ENCODE results near the gene CPA3. TPM values are rescaled to one million over a fixed set of nuclear protein-coding genes. Genes with fewer than 3 reads are reported as not detected.
A peak's percentile ranks its signal among the peaks of the same experiment; 100 is the strongest.

CPA3 gene
- total RNA-seq, 1 donor from 2014 or later, result not detected

GRCh38 chr3:148880681-148881080 is 15.6 kb downstream of the CPA3 start:
- H2AFZ ChIP-seq (ENCODE audit: low read depth, low read length), result no peak overlapping the region
- Mint-ChIP-seq H3K27me3 (ENCODE audit: low read depth, unreplicated experiment) (no peaks in the 10 kb centered on the region), H3K4me3 (ENCODE audit: unreplicated experiment) (no peak overlapping the region), H3K4me1 (ENCODE audit: low read depth, unreplicated experiment) (no peaks in the 10 kb centered on the region), H3K27ac (ENCODE audit: unreplicated experiment) (no peak overlapping the region), H3K36me3 (ENCODE audit: low read depth, unreplicated experiment) (no peaks in the 10 kb centered on the region), H3K9me3 (ENCODE audit: unreplicated experiment) (no peaks in the 10 kb centered on the region)
- H4K20me1 ChIP-seq (ENCODE audit: insufficient read depth, low read length), result no peaks in the 10 kb centered on the region
- H3K27ac ChIP-seq (ENCODE audit: low read depth, low read length), result no peak overlapping the region
- H3K79me2 ChIP-seq (ENCODE audit: insufficient read depth, low read length), result no peaks in the 10 kb centered on the region
- no peaks in the 10 kb centered on the region for H3K9me3 ChIP-seq (ENCODE audit: insufficient read depth, low read depth, low read length)
- H3K4me2 ChIP-seq (ENCODE audit: low read length), result no peak overlapping the region
- peak; percentile 14 for TF ChIP-seq CTCF (IDR thresholded peaks at IDR 0.05; ENCODE audit: insufficient read depth, low read depth, low read length)
- no peak for TF ChIP-seq EZH2 (IDR thresholded peaks at IDR 0.05; ENCODE audit: insufficient read depth, low read length)
- FAIRE-seq (no peak), DNase-seq (ENCODE audit: low read depth) (no peak)
- no peaks in the 10 kb centered on the region for H3K36me3 ChIP-seq (ENCODE audit: insufficient read depth, low read length)
- H3K4me1 ChIP-seq (ENCODE audit: insufficient read depth, low read length), result no peaks in the 10 kb centered on the region
- H3K4me3 ChIP-seq (ENCODE audit: insufficient read depth, low read depth, low read length), result no peak overlapping the region
- no peak overlapping the region for H3K9ac ChIP-seq (ENCODE audit: low read length)
- no peaks in the 10 kb centered on the region for H3K27me3 ChIP-seq (ENCODE audit: insufficient read depth, low read length)

GRCh38 chr3:148881286-148881685 is 16.2 kb downstream of the CPA3 start:
- TF ChIP-seq EZH2 (IDR thresholded peaks at IDR 0.05; ENCODE audit: insufficient read depth, low read length), result no peak
- no peak for TF ChIP-seq CTCF (IDR thresholded peaks at IDR 0.05; ENCODE audit: insufficient read depth, low read depth, low read length)
- H3K27ac ChIP-seq (ENCODE audit: low read depth, low read length), result no peak overlapping the region
- H3K27me3 ChIP-seq (ENCODE audit: insufficient read depth, low read length), result no peaks in the 10 kb centered on the region
- H3K36me3 ChIP-seq (ENCODE audit: insufficient read depth, low read length), result no peaks in the 10 kb centered on the region
- H3K4me2 ChIP-seq (ENCODE audit: low read length), result peak overlapping the region; percentile 42
- H4K20me1 ChIP-seq (ENCODE audit: insufficient read depth, low read length), result no peaks in the 10 kb centered on the region
- no peak overlapping the region for H3K27ac Mint-ChIP-seq (ENCODE audit: unreplicated experiment)
- no peaks in the 10 kb centered on the region for H3K9me3 ChIP-seq (ENCODE audit: insufficient read depth, low read depth, low read length)
- H3K4me3 Mint-ChIP-seq (ENCODE audit: unreplicated experiment), result no peak overlapping the region
- H3K36me3 Mint-ChIP-seq (ENCODE audit: low read depth, unreplicated experiment), result no peaks in the 10 kb centered on the region
- H3K4me3 ChIP-seq (ENCODE audit: insufficient read depth, low read depth, low read length), result no peak overlapping the region
- H3K4me1 Mint-ChIP-seq (ENCODE audit: low read depth, unreplicated experiment), result no peaks in the 10 kb centered on the region
- H3K9me3 Mint-ChIP-seq (ENCODE audit: unreplicated experiment), result no peaks in the 10 kb centered on the region
- FAIRE-seq (no peak), DNase-seq (ENCODE audit: low read depth) (peak; percentile 62)
- no peaks in the 10 kb centered on the region for H3K27me3 Mint-ChIP-seq (ENCODE audit: low read depth, unreplicated experiment)
- H3K4me1 ChIP-seq (ENCODE audit: insufficient read depth, low read length), result no peaks in the 10 kb centered on the region
- no peak overlapping the region for H2AFZ ChIP-seq (ENCODE audit: low read depth, low read length)
- H3K9ac ChIP-seq (ENCODE audit: low read length), result no peak overlapping the region
- H3K79me2 ChIP-seq (ENCODE audit: insufficient read depth, low read length), result no peaks in the 10 kb centered on the region

- no peaks in the 10 kb centered on the region for H3K36me3 Mint-ChIP-seq (ENCODE audit: low read depth, unreplicated experiment)
- H3K4me1 Mint-ChIP-seq (ENCODE audit: low read depth, unreplicated experiment), result no peaks in the 10 kb centered on the region
- Histone ChIP-seq H3K27ac (ENCODE audit: low read depth, low read length) (no peak overlapping the region), H3K9ac (ENCODE audit: low read length) (no peak overlapping the region), H2AFZ (ENCODE audit: low read depth, low read length) (no peak overlapping the region), H3K27me3 (ENCODE audit: insufficient read depth, low read length) (no peaks in the 10 kb centered on the region), H3K79me2 (ENCODE audit: insufficient read depth, low read length) (no peaks in the 10 kb centered on the region), H3K4me2 (ENCODE audit: low read length) (no peak overlapping the region), H3K36me3 (ENCODE audit: insufficient read depth, low read length) (no peaks in the 10 kb centered on the region), H4K20me1 (ENCODE audit: insufficient read depth, low read length) (no peaks in the 10 kb centered on the region), H3K4me3 (ENCODE audit: insufficient read depth, low read depth, low read length) (no peak overlapping the region), H3K9me3 (ENCODE audit: insufficient read depth, low read depth, low read length) (no peaks in the 10 kb centered on the region), H3K4me1 (ENCODE audit: insufficient read depth, low read length) (no peaks in the 10 kb centered on the region)
- H3K4me3 Mint-ChIP-seq (ENCODE audit: unreplicated experiment), result no peak overlapping the region
- H3K27ac Mint-ChIP-seq (ENCODE audit: unreplicated experiment), result no peak overlapping the region
- no peak for FAIRE-seq
- no peaks in the 10 kb centered on the region for H3K27me3 Mint-ChIP-seq (ENCODE audit: low read depth, unreplicated experiment)
- peak; percentile 70 for DNase-seq (ENCODE audit: low read depth)
- no peaks in the 10 kb centered on the region for H3K9me3 Mint-ChIP-seq (ENCODE audit: unreplicated experiment)
- TF ChIP-seq CTCF (IDR thresholded peaks at IDR 0.05; ENCODE audit: insufficient read depth, low read depth, low read length) (no peak), EZH2 (IDR thresholded peaks at IDR 0.05; ENCODE audit: insufficient read depth, low read length) (no peak)
These were observed 17.2 kb downstream of the CPA3 start for GRCh38 chr3:148882288-148882687.

Measured in astrocyte (in vitro differentiated cells and primary cell).